HepG2 (cell line): ENCODE data around the gene CAMK2G. TPM values are rescaled to one million over a fixed set of nuclear protein-coding genes. Genes with fewer than 3 reads are reported as not detected.
A peak's percentile ranks its signal among the peaks of the same experiment; 100 is the strongest.

ENCODE experiments used
- ATAC-seq: fragments of 200-7000 bp; cut with Tn5 transposase; 3 replicates; pipeline ENCODE4 v1.9.1; 2020; ENCODE audit warnings: mild to moderate bottlenecking, moderate library complexity
- BruUV-seq: library from RNA; stranded (reverse); fragments of 400-500 nt; replicated peaks from 2 replicates; lab custom pipeline; 2021; lab: Mats Ljungman, UMichigan
- CTCF ChIA-PET: fragments of 300-600 bp; formaldehyde crosslinking; extraction: SDS; loops from one replicate; lab custom pipeline; 2021; ENCODE audit warnings: low total read pairs, inconsistent platforms, low intra/inter-chr PET ratio; lab: Yijun Ruan, JAX
- POLR2A ChIA-PET: fragments of 350-600 bp; sonication (Branson Sonifier 250); formaldehyde crosslinking; loops from one replicate; lab custom pipeline; 2020; ENCODE audit warnings: antibody characterized with exemption, inconsistent platforms; lab: Yijun Ruan, JAX
- DNase-seq: peaks from one replicate; pipeline ENCODE4 v3.0.0-alpha.2; 2015; ENCODE audit warnings: low spot score
- FAIRE-seq: peaks from 3 replicates; lab custom pipeline; 2011; peaks lifted over from hg19 to GRCh38; lab: Jason Lieb, UNC
- H2AFZ ChIP-seq: one replicate; pipeline ENCODE4 v1.6.1; 2011; ENCODE audit warnings: low read length, inconsistent platforms
- H3K27ac ChIP-seq: fragments of 300-600 bp; 3 replicates; pipeline ENCODE4 v1.8.0; 2011; ENCODE audit warnings: mixed run types, mild to moderate bottlenecking, mixed read lengths, low read length, inconsistent platforms; ENCODE audit not compliant: insufficient read depth; ENCODE audit errors: extremely low read length
- H3K27me3 ChIP-seq, 2 experiments: fragments of 200-600 bp in 1 of 2; 2 replicates in 1 of 2; 3 replicates in 1 of 2; pipeline versions ENCODE4 v1.6.0 to v1.8.0; 2011; ENCODE audit warnings: low read length in 2 of 2, mild to moderate bottlenecking in 2 of 2, moderate library complexity in 2 of 2, inconsistent platforms in 1 of 2; ENCODE audit not compliant: insufficient read depth in 2 of 2, control insufficient read depth in 1 of 2
- H3K36me3 ChIP-seq, 2 experiments: fragments of 200-600 bp in 1 of 2; replicated peaks in 1 of 2; 2 replicates in 1 of 2; 3 replicates in 1 of 2; pipeline versions ENCODE4 v1.5.1 to v1.8.0; 2011; ENCODE audit warnings: low read length in 2 of 2, inconsistent platforms in 1 of 2; ENCODE audit not compliant: insufficient read depth in 2 of 2, control insufficient read depth in 1 of 2
- H3K4me1 ChIP-seq: 2 replicates; pipeline ENCODE4 v1.5.1; 2012; ENCODE audit warnings: low read length, inconsistent platforms; ENCODE audit not compliant: insufficient read depth
- H3K4me2 ChIP-seq: 2 replicates; pipeline ENCODE4 v1.6.0; 2011; ENCODE audit warnings: low read depth, low read length, inconsistent platforms
- H3K4me3 ChIP-seq, 3 experiments: fragments of 200-600 bp in 1 of 3; sonication (generic), shearing (Covaris generic) in 1 of 3; replicated peaks in 1 of 3; 2 replicates each; pipeline ENCODE4 v1.5.1; 2011 to 2016; ENCODE audit warnings: low read length in 3 of 3, inconsistent platforms in 2 of 3, low read depth in 2 of 3, mild to moderate bottlenecking in 2 of 3, control low read depth in 1 of 3, mixed read lengths in 1 of 3; ENCODE audit not compliant: insufficient read depth in 1 of 3
- H3K79me2 ChIP-seq: one replicate; pipeline ENCODE4 v1.6.1; 2011; ENCODE audit warnings: low read length, inconsistent platforms; ENCODE audit not compliant: insufficient read depth
- H3K9ac ChIP-seq: 2 replicates; pipeline ENCODE4 v1.6.0; 2011; ENCODE audit warnings: mild to moderate bottlenecking, low read depth, low read length, inconsistent platforms; ENCODE audit not compliant: insufficient read depth
- H3K9me3 ChIP-seq: 2 replicates; pipeline ENCODE4 v1.5.1; 2012; ENCODE audit warnings: mild to moderate bottlenecking, low read length
- H4K20me1 ChIP-seq: 2 replicates; pipeline ENCODE4 v1.6.0; 2011; ENCODE audit warnings: inconsistent platforms, mild to moderate bottlenecking, low read length, moderate library complexity; ENCODE audit not compliant: insufficient read depth
- BCL6 ChIP-seq: IDR thresholded peaks from 2 replicates; pipeline ENCODE4 v1.6.1; 2016; ENCODE audit warnings: missing genetic modification reagents, missing compliant biosample characterization
- BORCS8-MEF2B ChIP-seq: sonication (generic); formaldehyde crosslinking; IDR thresholded peaks from 2 replicates; pipeline ENCODE4 v1.8.0; 2022; ENCODE audit warnings: mild to moderate bottlenecking, missing genetic modification reagents
- CENPT ChIP-seq: sonication (generic); formaldehyde crosslinking; IDR thresholded peaks from 2 replicates; pipeline ENCODE4 v1.8.0; 2022; ENCODE audit warnings: low read depth, mild to moderate bottlenecking, moderate library complexity, missing genetic modification reagents
- FOXA3 ChIP-seq: IDR thresholded peaks from 2 replicates; pipeline ENCODE4 v1.6.1; 2016; ENCODE audit warnings: missing genetic modification reagents, missing compliant biosample characterization
- FOXP1 ChIP-seq, 2 experiments: fragments of 450-650 bp in 1 of 2; IDR thresholded peaks; 2 replicates each; pipeline ENCODE4 v1.6.1; 2017 to 2018; ENCODE audit warnings: antibody characterized with exemption in 1 of 2
- IKZF1 ChIP-seq: fragments of 450-650 bp; IDR thresholded peaks from 2 replicates; pipeline ENCODE4 v1.7.1; 2016
- MYPOP ChIP-seq: sonication (generic); formaldehyde crosslinking; IDR thresholded peaks from 2 replicates; pipeline ENCODE4 v1.8.1; 2023; ENCODE audit warnings: mild to moderate bottlenecking, moderate library complexity, missing genetic modification reagents
- NFKBIZ ChIP-seq: IDR thresholded peaks from 2 replicates; pipeline ENCODE4 v1.6.1; 2018; ENCODE audit warnings: missing genetic modification reagents, missing compliant biosample characterization
- PITX1 ChIP-seq: sonication (generic); formaldehyde crosslinking; IDR thresholded peaks from 2 replicates; pipeline ENCODE4 v1.5.1; 2020; ENCODE audit warnings: mild to moderate bottlenecking, missing genetic modification reagents
- POLR2AphosphoS2 ChIP-seq: IDR thresholded peaks from 2 replicates; pipeline ENCODE4 v1.6.1; 2011; ENCODE audit warnings: low read depth, low read length, improper control_type of control experiment
- RBM22 ChIP-seq: fragments of 200-400 bp; formaldehyde crosslinking; optimal IDR thresholded peaks from 2 replicates; pipeline ENCODE3; 2017; ENCODE audit warnings: mild to moderate bottlenecking, low read length, moderate library complexity
- SMAD1 ChIP-seq: sonication (generic); formaldehyde crosslinking; IDR thresholded peaks from 2 replicates; pipeline ENCODE4 v1.4.0; 2020; ENCODE audit warnings: missing genetic modification reagents, low read depth, mild to moderate bottlenecking, borderline replicate concordance
- THAP9 ChIP-seq: sonication (generic); formaldehyde crosslinking; IDR thresholded peaks from 2 replicates; pipeline ENCODE4; 2020; ENCODE audit warnings: missing genetic modification reagents, mild to moderate bottlenecking, borderline replicate concordance
- THYN1 ChIP-seq: sonication (generic); formaldehyde crosslinking; IDR thresholded peaks from 2 replicates; pipeline ENCODE4 v1.8.1; 2023; ENCODE audit warnings: low read depth, mild to moderate bottlenecking, moderate library complexity, missing genetic modification reagents, borderline replicate concordance
- ZBTB14 ChIP-seq: sonication (generic); formaldehyde crosslinking; IDR thresholded peaks from 2 replicates; pipeline ENCODE4 v1.4.0; 2020; ENCODE audit warnings: missing genetic modification reagents
- ZBTB21 ChIP-seq: sonication (generic); formaldehyde crosslinking; IDR thresholded peaks from 2 replicates; pipeline ENCODE4 v1.4.0; 2020; ENCODE audit warnings: missing genetic modification reagents
- ZNF552 ChIP-seq: sonication (generic); formaldehyde crosslinking; IDR thresholded peaks from 2 replicates; pipeline ENCODE4 v1.9.0; 2022; ENCODE audit warnings: missing genetic modification reagents, mild to moderate bottlenecking, borderline replicate concordance
- ZNF749 ChIP-seq: sonication (generic); formaldehyde crosslinking; IDR thresholded peaks from 2 replicates; pipeline ENCODE4 v1.8.0; 2022; ENCODE audit warnings: mild to moderate bottlenecking, missing genetic modification reagents, moderate library complexity, borderline replicate concordance
- WGBS: methylation state at CpG from one replicate; pipeline ENCODE4 v1.1.6; 2017; ENCODE audit warnings: low lambda C conversion rate; 5-methylcytosine and 5-hydroxymethylcytosine counted together
- in situ Hi-C: cut with HindIII; loops from 2 replicates; pipeline ENCODE4 v1.10.0; 2017; ENCODE audit warnings: low pct_unique_long_range_greater_than_20kb; ENCODE audit not compliant: extremely low pct_ligation_motif_present
- intact Hi-C: fragments of 100-400 bp; cut with micrococcal nuclease; formaldehyde crosslinking; loops from one replicate; pipeline ENCODE4 v1.10.0; 2022; ENCODE audit not compliant: unreplicated experiment
- polyA plus RNA-seq, 8 experiments: library from polyadenylated mRNA; depleted of rRNA in 3 of 8; stranded (reverse) in 7 of 8; unstranded in 1 of 8; fragments of >200 nt; fragmentation: Illumina TruSeq in 4 of 8; extraction: Trizol in 4 of 8; gene quantifications; 2 replicates each; pipeline versions ENCODE4 v1.2.1 to v1.2.3, GENCODE V29; 2011 to 2016; ENCODE audit warnings: low read depth in 4 of 8, missing spikeins in 1 of 8, mixed read lengths in 1 of 8; ENCODE audit not compliant: insufficient read depth in 1 of 8
- total RNA-seq, 5 experiments: library from RNA; depleted of rRNA; stranded (reverse); fragments of >200 nt; fragmentation: Illumina TruSeq; extraction: Trizol; gene quantifications; 2 replicates each; pipeline ENCODE4 v1.2.3, GENCODE V29; 2016; ENCODE audit warnings: low read depth in 1 of 5

CAMK2G gene
- total and polyA plus RNA-seq, 2 of the 13 experiments (the other 11 are each of a cell fraction or from before 2014, with no cell fraction given), result 15.9 to 18.8 TPM

GRCh38 chr10:73886085-73886529 is 11.8 kb upstream of the CAMK2G start (continued):
- no peak for TF ChIP-seq THYN1 (CRISPR knock-in tag)
- TF ChIP-seq FOXA3 (CRISPR knock-in tag), result peak; percentile 26; the same call in 1 of the 2 replicates

- Histone ChIP-seq H3K27me3 (peaks cover 2 to 10% of the 10 kb centered on the region in 2 experiments; a peak in 4 of 5 replicates), H3K4me1 (peaks cover 29% of the 10 kb centered on the region), H3K9me3 (no peaks in the 10 kb centered on the region), H3K9ac (no peak overlapping the region), H3K4me3 (no peak overlapping the region), H3K79me2 (no peaks in the 10 kb centered on the region), H2AFZ (no peak overlapping the region), H4K20me1 (no peaks in the 10 kb centered on the region), H3K4me2 (no peak overlapping the region), H3K27ac (no peak overlapping the region), H3K36me3 (no peaks in the 10 kb centered on the region)
- POLR2A ChIA-PET, result no interaction called here
- TF ChIP-seq ZNF749, result no peak
- no peak for TF ChIP-seq SMAD1 (CRISPR knock-in tag)
- no peak for TF ChIP-seq PITX1 (CRISPR knock-in tag)
- TF ChIP-seq THAP9, result no peak
- TF ChIP-seq FOXP1 (IDR thresholded peaks at IDR 0.05), result no peak
- TF ChIP-seq FOXP1 (CRISPR knock-in tag; IDR thresholded peaks at IDR 0.05), result no peak
- TF ChIP-seq BORCS8-MEF2B (CRISPR knock-in tag), result no peak
- no peak for TF ChIP-seq POLR2AphosphoS2
- TF ChIP-seq IKZF1, result no peak
- no peak for TF ChIP-seq ZBTB14
- no peak for TF ChIP-seq NFKBIZ (CRISPR knock-in tag)
- TF ChIP-seq RBM22, result no peak
- TF ChIP-seq MYPOP (CRISPR knock-in tag), result no peak
- TF ChIP-seq ZNF552 (CRISPR knock-in tag), result no peak
- no peak for TF ChIP-seq CENPT
- no peak for TF ChIP-seq ZBTB21 (CRISPR knock-in tag)
- no peak for TF ChIP-seq BCL6 (CRISPR knock-in tag)
- CTCF ChIA-PET, result no interaction called here
- BruUV-seq, result no TSS peak
- intact Hi-C loops (no loop called here), in situ Hi-C loops (loop anchor here (5.0 kb wide), 1 partner anchor 37 kb away; no protein-coding TSS in a partner anchor)
- 9% methylated on average over 3 of the region's 3 CpGs for WGBS
- ATAC-seq (no peak), FAIRE-seq (no peak), DNase-seq (no peak)
Observed at GRCh38 chr10:73884017-73884416, 9.7 kb upstream of the CAMK2G start.
